Measurements from ENCODE around the gene TRAPPC12. TPM values are rescaled to one million over a fixed set of nuclear protein-coding genes. Genes with fewer than 3 reads are reported as not detected.
"Not testable (repeated sequence)": the region's sequence is repeated elsewhere in the genome, so short reads cannot be mapped to it uniquely, and the experiment has no call there.

TRAPPC12 gene
- total and polyA plus RNA-seq, 2 experiments from 2014 or later, result 77.2 to 103 TPM

DNA sequence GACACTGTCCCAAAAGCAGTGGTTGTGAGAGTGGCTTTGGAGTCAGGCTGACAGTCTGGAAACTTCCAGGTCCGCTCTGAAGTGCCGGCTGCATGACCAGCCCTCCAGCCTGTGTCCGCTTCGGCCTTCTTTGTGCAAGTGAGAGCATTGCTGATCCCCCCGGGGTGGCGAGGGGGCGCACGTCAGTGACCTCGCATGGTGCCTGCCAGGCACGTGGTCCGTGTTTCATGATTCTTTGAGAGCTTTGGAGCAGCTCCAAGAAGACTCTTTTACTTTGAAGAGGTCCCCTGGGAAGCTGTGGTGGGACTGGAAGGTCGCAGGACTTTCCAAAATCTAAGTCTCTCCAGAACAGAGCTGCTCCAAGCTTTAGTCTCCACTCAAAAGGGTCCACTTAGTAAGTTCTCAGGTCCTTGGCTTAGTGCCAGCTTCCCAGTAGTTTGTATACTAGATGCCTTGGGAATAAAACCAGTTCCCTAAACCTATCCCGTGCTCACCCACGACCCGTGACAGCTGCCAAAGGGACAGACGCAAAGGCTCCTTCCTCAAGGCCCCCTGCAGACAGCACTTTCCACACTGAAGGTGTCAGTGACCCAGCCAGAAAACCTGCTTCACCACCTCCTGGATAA lies 71.0 kb downstream of the TRAPPC12 start:
- peaks cover 2% of the 10 kb centered on the region for H3K36me3 ChIP-seq
- DNase-seq (ENCODE audit: low read depth in 1 of 2, low spot score in 1 of 2), result peak in 1 of 2 donors; percentile 63
- TF ChIP-seq CTCF (IDR thresholded peaks at IDR 0.05; ENCODE audit: low read depth, low read length), result no peak
- peaks cover 6% of the 10 kb centered on the region for H3K4me1 ChIP-seq (ENCODE audit: low read depth)
- no peaks in the 10 kb centered on the region for H3K27me3 ChIP-seq
- peak overlapping the region; percentile 41 for H3K27ac ChIP-seq
- no peak overlapping the region for H3K4me3 ChIP-seq
- H3K9me3 ChIP-seq (ENCODE audit: low read depth), result no peaks in the 10 kb centered on the region

GRCh38 chr2:3451169-3451568 lies 71.7 kb downstream of the TRAPPC12 start:
- Histone ChIP-seq H3K9me3 (ENCODE audit: low read depth) (no peaks in the 10 kb centered on the region), H3K27me3 (no peaks in the 10 kb centered on the region), H3K27ac (no peak overlapping the region), H3K4me3 (no peak overlapping the region), H3K36me3 (no peaks in the 10 kb centered on the region), H3K4me1 (ENCODE audit: low read depth) (peaks cover 6% of the 10 kb centered on the region)
- no peak for DNase-seq (ENCODE audit: low read depth in 1 of 2, low spot score in 1 of 2)
- no peak for TF ChIP-seq CTCF (IDR thresholded peaks at IDR 0.05; ENCODE audit: low read depth, low read length)

- no peak for TF ChIP-seq CTCF (IDR thresholded peaks at IDR 0.05; ENCODE audit: low read depth, low read length)
- no peaks in the 10 kb centered on the region for H3K36me3 ChIP-seq
- peaks cover 6% of the 10 kb centered on the region for H3K4me1 ChIP-seq (ENCODE audit: low read depth)
- H3K9me3 ChIP-seq (ENCODE audit: low read depth), result no peaks in the 10 kb centered on the region
- H3K27ac ChIP-seq, result no peak overlapping the region
- no peak overlapping the region for H3K4me3 ChIP-seq
- no peak for DNase-seq (ENCODE audit: low read depth in 1 of 2, low spot score in 1 of 2)
- H3K27me3 ChIP-seq, result no peaks in the 10 kb centered on the region
Measured at GRCh38 chr2:3451926-3452671, 72.6 kb downstream of the TRAPPC12 start.

DNA sequence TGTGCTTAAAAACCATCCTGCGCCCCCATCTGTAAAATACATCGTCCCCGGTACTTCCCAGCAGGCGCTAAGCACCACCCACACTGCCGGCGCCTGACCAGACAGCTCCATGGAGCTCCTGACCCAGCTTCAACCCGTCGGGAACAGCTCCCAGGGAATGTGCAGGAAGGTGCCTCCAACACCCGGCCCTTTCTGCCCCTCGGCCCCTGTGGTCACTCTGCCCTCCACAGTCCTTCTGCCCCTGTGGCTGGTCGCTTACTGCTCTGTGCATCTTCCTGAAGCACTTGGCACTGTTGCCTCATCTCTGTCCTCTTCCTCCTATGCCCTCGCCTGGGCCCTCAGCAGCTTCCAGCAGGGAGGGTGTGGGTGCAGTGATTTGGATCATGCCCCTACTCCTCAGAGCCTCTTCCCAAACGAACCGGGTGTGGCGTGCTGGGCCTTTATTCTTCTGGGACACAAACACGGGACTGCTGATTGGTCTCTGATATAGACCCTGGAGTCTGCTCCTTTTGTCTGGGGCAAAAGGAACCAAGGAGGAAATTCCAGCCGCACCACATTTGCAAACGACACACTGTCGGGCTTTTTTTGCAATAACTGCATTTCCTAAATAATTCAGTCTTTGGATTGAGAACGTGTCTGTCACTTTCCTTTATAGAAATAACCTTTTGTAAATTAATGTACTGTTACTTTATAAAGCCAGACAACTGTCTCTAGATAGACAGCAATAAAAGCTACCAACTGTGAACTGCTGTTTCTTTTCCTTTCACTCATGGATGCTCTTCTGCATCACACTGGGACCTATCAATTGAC lies 73.9 kb downstream of the TRAPPC12 start:
- H3K9me3 ChIP-seq (ENCODE audit: low read depth), result no peaks in the 10 kb centered on the region

GRCh38 chr2:3454005-3454404 lies 74.5 kb downstream of the TRAPPC12 start:
- not testable (repeated sequence) for H3K4me3 ChIP-seq; H3K9me3 ChIP-seq (ENCODE audit: low read depth); H3K4me1 ChIP-seq (ENCODE audit: low read depth); H3K36me3 ChIP-seq; H3K27ac ChIP-seq; DNase-seq (ENCODE audit: low read depth in 1 of 2, low spot score in 1 of 2); H3K27me3 ChIP-seq

More for the DNA sequence above, 73.9 kb downstream of the TRAPPC12 start:
- no peak for DNase-seq (ENCODE audit: low read depth in 1 of 2, low spot score in 1 of 2)
- Histone ChIP-seq H3K4me3 (no peak overlapping the region), H3K36me3 (no peaks in the 10 kb centered on the region), H3K27me3 (no peaks in the 10 kb centered on the region), H3K27ac (no peak overlapping the region), H3K4me1 (ENCODE audit: low read depth) (peaks cover 6% of the 10 kb centered on the region)
- TF ChIP-seq CTCF (IDR thresholded peaks at IDR 0.05; ENCODE audit: low read depth, low read length), result no peak
